ENCODE results near the gene VWA3B.
"Not testable (repeated sequence)": the region's sequence is repeated elsewhere in the genome, so short reads cannot be mapped to it uniquely, and the experiment has no call there.

VWA3B gene

GRCh38 chr2:98084869-98085238 is 2.1 kb upstream of the VWA3B start:
- no peak for DNase-seq (ENCODE audit: low read depth in 1 of 2, low spot score in 1 of 2)

- no peak for DNase-seq (ENCODE audit: low read depth in 1 of 2, low spot score in 1 of 2)
Observed at GRCh38 chr2:98085649-98086048, 1.3 kb upstream of the VWA3B start.

GRCh38 chr2:98087447-98088020 is 567 bp downstream of the VWA3B start:
- DNase-seq (ENCODE audit: low read depth in 1 of 2, low spot score in 1 of 2) = no peak

GRCh38 chr2:98088261-98088660 is 1.3 kb downstream of the VWA3B start:
- no peak for DNase-seq (ENCODE audit: low read depth in 1 of 2, low spot score in 1 of 2)

- no peak for DNase-seq (ENCODE audit: low read depth in 1 of 2, low spot score in 1 of 2)
Observed at GRCh38 chr2:98089941-98090340, 3.0 kb downstream of the VWA3B start.

- DNase-seq (ENCODE audit: low read depth in 1 of 2, low spot score in 1 of 2) = no peak
Observed at GRCh38 chr2:98090951-98091350, 4.0 kb downstream of the VWA3B start.

- DNase-seq (ENCODE audit: low read depth in 1 of 2, low spot score in 1 of 2) = no peak
Observed at GRCh38 chr2:98091738-98092137, 4.8 kb downstream of the VWA3B start.

- no peak for DNase-seq (ENCODE audit: low read depth in 1 of 2, low spot score in 1 of 2)
Observed at GRCh38 chr2:98093146-98093545, 6.2 kb downstream of the VWA3B start.

- no peak for DNase-seq (ENCODE audit: low read depth in 1 of 2, low spot score in 1 of 2)
Observed at GRCh38 chr2:98093611-98094010, 6.6 kb downstream of the VWA3B start.

- DNase-seq (ENCODE audit: low read depth in 1 of 2, low spot score in 1 of 2) = no peak
Observed at GRCh38 chr2:98099939-98100743, 13.2 kb downstream of the VWA3B start.

GRCh38 chr2:98102315-98102714 is 15.3 kb downstream of the VWA3B start:
- not testable (repeated sequence) for DNase-seq (ENCODE audit: low read depth in 1 of 2, low spot score in 1 of 2)

GRCh38 chr2:98102878-98103277 is 15.9 kb downstream of the VWA3B start:
- DNase-seq (ENCODE audit: low read depth in 1 of 2, low spot score in 1 of 2) = no peak

GRCh38 chr2:98108110-98108509 is 21.1 kb downstream of the VWA3B start:
- DNase-seq (ENCODE audit: low read depth in 1 of 2, low spot score in 1 of 2) = no peak

- no peak for DNase-seq (ENCODE audit: low read depth in 1 of 2, low spot score in 1 of 2)
Observed at GRCh38 chr2:98110741-98111140, 23.8 kb downstream of the VWA3B start.

GRCh38 chr2:98114643-98115330 is 27.8 kb downstream of the VWA3B start:
- no peak for DNase-seq (ENCODE audit: low read depth in 1 of 2, low spot score in 1 of 2)

GRCh38 chr2:98118161-98118560 is 31.2 kb downstream of the VWA3B start:
- DNase-seq (ENCODE audit: low read depth in 1 of 2, low spot score in 1 of 2) = no peak

- no peak for DNase-seq (ENCODE audit: low read depth in 1 of 2, low spot score in 1 of 2)
Observed at GRCh38 chr2:98118852-98119251, 31.9 kb downstream of the VWA3B start.

- DNase-seq (ENCODE audit: low read depth in 1 of 2, low spot score in 1 of 2) = no peak
Observed at GRCh38 chr2:98121149-98121548, 34.2 kb downstream of the VWA3B start.

GRCh38 chr2:98122524-98122923 is 35.6 kb downstream of the VWA3B start:
- no peak for DNase-seq (ENCODE audit: low read depth in 1 of 2, low spot score in 1 of 2)

GRCh38 chr2:98123286-98123685 is 36.3 kb downstream of the VWA3B start:
- no peak for DNase-seq (ENCODE audit: low read depth in 1 of 2, low spot score in 1 of 2)

GRCh38 chr2:98126061-98126460 is 39.1 kb downstream of the VWA3B start:
- DNase-seq (ENCODE audit: low read depth in 1 of 2, low spot score in 1 of 2) = no peak

- no peak for DNase-seq (ENCODE audit: low read depth in 1 of 2, low spot score in 1 of 2)
Observed at GRCh38 chr2:98127229-98127989, 40.4 kb downstream of the VWA3B start.

Measured in activated CD4-positive, alpha-beta T cell treated with anti-CD3 and anti-CD28 coated beads, Interleukin-2, amount 50 U/mL, for 24 hours (primary cell).